Measurements from ENCODE around the gene CATSPERE. TPM values are rescaled to one million over a fixed set of nuclear protein-coding genes. Genes with fewer than 3 reads are reported as not detected.

The CATSPERE gene
- total RNA-seq, 4 donors from 2014 or later, result 0.45 to 1.4 (median 0.55) TPM

DNA sequence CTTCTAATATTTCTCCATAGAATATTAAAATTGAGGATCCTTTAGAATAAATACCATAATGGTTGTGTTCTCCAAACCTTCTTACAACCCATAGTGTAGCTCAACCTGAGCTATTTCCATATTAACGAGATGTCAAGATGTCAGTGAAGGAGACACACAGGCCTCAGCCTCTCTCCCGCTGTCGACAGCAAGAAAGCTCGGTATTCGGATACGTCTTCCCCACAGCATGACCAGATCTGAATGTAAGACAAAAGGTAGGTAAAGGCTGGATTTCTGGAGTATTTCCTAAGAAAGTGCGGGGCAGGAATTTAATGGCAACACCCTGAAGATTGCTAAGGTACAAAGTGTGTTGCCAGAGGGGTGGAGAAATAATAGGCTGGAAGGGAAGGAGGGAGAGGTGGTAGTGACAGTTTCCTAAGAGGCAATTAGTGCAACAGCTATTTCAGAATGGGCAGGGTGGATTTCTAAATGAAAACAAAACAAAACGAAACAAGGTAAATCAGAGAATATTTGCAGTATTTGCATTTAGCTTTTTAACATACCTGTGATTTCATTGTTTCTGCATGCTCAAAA, 11.1 kb upstream of the CATSPERE start:
- Histone ChIP-seq H3K4me1 (peaks cover 46% of the 10 kb centered on the region), H3K9me3 (no peaks in the 10 kb centered on the region), H3K27ac (peak overlapping the region; percentile 96), H3K36me3 (no peaks in the 10 kb centered on the region), H3K4me3 (peak overlapping the region; percentile 88), H3K27me3 (no peaks in the 10 kb centered on the region)
- TF ChIP-seq POLR2AphosphoS5 (IDR thresholded peaks at IDR 0.05), result no peak
- no peak for TF ChIP-seq POLR2A (IDR thresholded peaks at IDR 0.05)
- TF ChIP-seq, protein P1, sequence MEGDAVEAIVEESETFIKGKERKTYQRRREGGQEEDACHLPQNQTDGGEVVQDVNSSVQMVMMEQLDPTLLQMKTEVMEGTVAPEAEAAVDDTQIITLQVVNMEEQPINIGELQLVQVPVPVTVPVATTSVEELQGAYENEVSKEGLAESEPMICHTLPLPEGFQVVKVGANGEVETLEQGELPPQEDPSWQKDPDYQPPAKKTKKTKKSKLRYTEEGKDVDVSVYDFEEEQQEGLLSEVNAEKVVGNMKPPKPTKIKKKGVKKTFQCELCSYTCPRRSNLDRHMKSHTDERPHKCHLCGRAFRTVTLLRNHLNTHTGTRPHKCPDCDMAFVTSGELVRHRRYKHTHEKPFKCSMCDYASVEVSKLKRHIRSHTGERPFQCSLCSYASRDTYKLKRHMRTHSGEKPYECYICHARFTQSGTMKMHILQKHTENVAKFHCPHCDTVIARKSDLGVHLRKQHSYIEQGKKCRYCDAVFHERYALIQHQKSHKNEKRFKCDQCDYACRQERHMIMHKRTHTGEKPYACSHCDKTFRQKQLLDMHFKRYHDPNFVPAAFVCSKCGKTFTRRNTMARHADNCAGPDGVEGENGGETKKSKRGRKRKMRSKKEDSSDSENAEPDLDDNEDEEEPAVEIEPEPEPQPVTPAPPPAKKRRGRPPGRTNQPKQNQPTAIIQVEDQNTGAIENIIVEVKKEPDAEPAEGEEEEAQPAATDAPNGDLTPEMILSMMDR (IDR thresholded peaks at IDR 0.05), result no peak
- no peak for TF ChIP-seq EP300 (IDR thresholded peaks at IDR 0.05)
- 76% methylated on average over 8 of the region's 8 CpGs for WGBS
- DNase-seq (ENCODE audit: low spot score in 2 of 2), result no peak

DNA sequence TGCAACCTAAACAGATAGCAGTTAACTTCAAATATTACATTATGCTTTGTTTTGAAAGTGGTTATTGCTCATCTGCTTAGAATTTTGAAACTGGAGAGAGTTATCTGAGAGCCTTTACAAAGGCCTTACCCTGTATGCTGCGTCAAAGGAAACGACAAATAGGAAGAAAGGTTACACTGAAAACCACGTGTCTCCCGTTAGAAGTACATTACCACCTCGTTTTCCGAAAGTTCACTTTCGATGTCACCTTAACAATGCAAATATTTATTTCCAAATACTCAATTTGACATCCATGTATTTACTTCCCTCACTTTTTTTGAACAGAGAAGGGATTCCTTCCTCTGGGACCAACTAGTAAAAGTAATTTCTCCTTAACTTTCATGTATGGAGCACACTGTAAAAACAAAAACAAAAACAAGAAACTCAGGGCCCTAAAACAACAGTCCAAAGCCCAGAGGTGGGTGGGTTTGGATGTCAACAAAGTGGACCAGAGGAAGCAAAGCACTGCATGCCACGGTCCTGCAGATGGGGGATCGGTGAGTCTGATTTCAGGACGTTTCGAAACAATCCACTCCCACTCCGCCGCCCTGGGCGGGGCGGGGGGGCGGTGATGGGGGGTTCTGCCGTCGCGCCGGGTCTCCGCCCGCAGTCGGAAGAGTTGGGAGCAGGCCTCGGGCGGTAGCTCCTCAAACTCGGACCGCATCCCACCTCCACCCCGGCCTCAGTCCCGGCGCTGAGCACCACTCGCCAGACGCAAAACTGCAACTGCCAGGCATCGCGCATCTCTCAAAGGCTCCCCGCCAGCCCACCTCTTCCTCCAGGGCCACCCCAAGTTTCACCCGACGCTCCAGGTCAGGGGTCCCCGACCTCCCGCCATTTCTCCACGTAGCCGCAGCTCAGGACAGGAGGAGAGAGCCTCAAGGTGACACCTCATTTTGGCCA, 10.2 kb upstream of the CATSPERE start:
- Histone ChIP-seq H3K9me3 (no peaks in the 10 kb centered on the region), H3K4me3 (peak overlapping the region; percentile 88), H3K4me1 (peaks cover 37% of the 10 kb centered on the region), H3K27me3 (no peaks in the 10 kb centered on the region), H3K27ac (peak overlapping the region; percentile 96), H3K36me3 (no peaks in the 10 kb centered on the region)
- TF ChIP-seq, protein P1 (IDR thresholded peaks at IDR 0.05), result no peak
- no peak for TF ChIP-seq POLR2A (IDR thresholded peaks at IDR 0.05)
- TF ChIP-seq POLR2AphosphoS5 (IDR thresholded peaks at IDR 0.05), result no peak
- DNase-seq (ENCODE audit: low spot score in 2 of 2), result peak; percentile 83 to 84
- WGBS, result under 1% methylated on average over 24 of the region's 41 CpGs

DNA sequence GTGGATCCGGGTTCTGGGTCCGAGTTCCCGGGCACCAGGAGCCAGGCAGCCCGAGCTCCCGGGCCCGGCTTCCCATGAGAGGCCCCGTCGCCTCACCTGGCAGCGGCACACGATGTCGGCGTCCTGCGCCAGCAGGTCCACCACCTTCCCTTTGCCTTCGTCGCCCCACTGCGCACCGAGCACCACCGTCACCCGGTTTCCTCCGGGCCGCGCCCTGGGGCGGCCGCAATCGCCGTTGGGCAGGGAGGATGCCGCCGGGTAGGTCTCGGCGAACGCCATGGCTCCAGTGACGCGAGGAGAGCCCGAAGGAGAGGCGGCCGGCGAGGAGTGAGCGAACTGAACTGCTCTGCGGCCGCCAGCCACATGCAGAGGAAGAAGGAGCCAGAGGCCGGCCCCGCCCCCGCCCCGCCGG, 9.5 kb upstream of the CATSPERE start, which contains the start of gene ADSS2:
ADSS2 (minus strand) TSS at position 371 of the 412 bp plus-strand sequence; CDS start at position 279, 92 bp downstream.
- peak within 1 kb of the TSS; percentile 96 for H3K27ac ChIP-seq
- TF ChIP-seq POLR2A (IDR thresholded peaks at IDR 0.05), result peak; percentile 65 to 84
- no peak for TF ChIP-seq EP300 (IDR thresholded peaks at IDR 0.05)
- TF ChIP-seq, protein P1 (IDR thresholded peaks at IDR 0.05), result no peak
- TF ChIP-seq POLR2AphosphoS5 (IDR thresholded peaks at IDR 0.05), result peak in 2 of 3 donors; percentile 14 to 73
- no peaks in the 10 kb centered on the region for H3K27me3 ChIP-seq
- DNase-seq (ENCODE audit: low spot score in 2 of 2), result no peak
- H3K4me3 ChIP-seq, result peak within 1 kb of the TSS; percentile 88
- peaks cover 31% of the 10 kb centered on the region for H3K4me1 ChIP-seq
- WGBS, result no CpG with 5 or more reads among the region's 45 CpGs
- no peaks in the 10 kb centered on the region for H3K36me3 ChIP-seq
- no peaks in the 10 kb centered on the region for H3K9me3 ChIP-seq

DNA sequence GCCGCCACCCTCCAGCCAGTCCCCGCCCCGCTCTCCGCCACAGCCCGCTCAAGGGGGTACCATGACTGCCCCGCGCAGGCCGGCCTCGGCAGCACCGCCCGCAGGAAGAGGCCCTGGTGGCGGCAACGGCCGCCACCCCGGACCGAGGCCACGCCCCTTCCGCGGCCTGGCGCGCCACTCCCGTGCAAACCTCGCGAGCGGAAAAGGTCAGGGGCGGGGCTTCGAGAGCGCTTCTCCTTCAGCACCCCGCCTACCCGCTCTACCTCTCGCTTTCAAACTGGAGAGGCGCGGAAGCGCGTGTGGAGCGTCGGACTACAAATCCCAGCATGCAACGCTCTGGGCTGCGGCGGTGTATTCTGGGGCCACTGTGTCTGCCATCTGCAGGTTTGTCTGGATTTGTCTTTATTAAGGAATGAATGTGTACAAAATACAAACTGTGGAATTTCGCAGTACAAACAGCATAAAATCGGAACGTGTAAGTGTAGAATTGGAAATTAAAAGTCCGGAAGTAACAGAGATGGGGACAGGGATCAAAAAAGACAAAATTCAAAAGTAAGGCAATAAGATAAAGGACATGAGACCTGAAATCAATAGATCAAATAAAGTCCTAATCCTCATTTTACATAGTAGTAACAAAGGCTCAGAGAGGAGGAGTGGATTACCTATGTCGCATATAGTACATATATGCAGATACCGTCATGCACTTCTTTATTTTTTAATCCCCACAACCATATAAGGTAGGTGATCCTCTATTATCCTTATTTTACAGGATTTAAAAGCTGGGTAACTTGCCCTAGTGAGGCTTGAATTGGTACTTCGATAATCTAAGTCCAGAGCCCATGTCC, 8.9 kb upstream of the CATSPERE start:
- Histone ChIP-seq H3K27me3 (no peaks in the 10 kb centered on the region), H3K4me3 (peak overlapping the region; percentile 88), H3K27ac (peak overlapping the region; percentile 96), H3K36me3 (no peaks in the 10 kb centered on the region), H3K4me1 (peaks cover 27% of the 10 kb centered on the region), H3K9me3 (no peaks in the 10 kb centered on the region)
- DNase-seq (ENCODE audit: low spot score in 2 of 2), result peak; percentile 99
- WGBS, result 11% methylated on average over 25 of the region's 47 CpGs
- no peak for TF ChIP-seq POLR2A (IDR thresholded peaks at IDR 0.05)
- no peak for TF ChIP-seq EP300 (IDR thresholded peaks at IDR 0.05)
- TF ChIP-seq, protein P1 (IDR thresholded peaks at IDR 0.05), result peak; percentile 29 to 70
- peak in 1 of 3 donors; percentile 48 for TF ChIP-seq POLR2AphosphoS5 (IDR thresholded peaks at IDR 0.05)
